ENCODE data around the gene ING5.
A peak's percentile ranks its signal among the peaks of the same experiment; 100 is the strongest.

ING5 gene

DNA sequence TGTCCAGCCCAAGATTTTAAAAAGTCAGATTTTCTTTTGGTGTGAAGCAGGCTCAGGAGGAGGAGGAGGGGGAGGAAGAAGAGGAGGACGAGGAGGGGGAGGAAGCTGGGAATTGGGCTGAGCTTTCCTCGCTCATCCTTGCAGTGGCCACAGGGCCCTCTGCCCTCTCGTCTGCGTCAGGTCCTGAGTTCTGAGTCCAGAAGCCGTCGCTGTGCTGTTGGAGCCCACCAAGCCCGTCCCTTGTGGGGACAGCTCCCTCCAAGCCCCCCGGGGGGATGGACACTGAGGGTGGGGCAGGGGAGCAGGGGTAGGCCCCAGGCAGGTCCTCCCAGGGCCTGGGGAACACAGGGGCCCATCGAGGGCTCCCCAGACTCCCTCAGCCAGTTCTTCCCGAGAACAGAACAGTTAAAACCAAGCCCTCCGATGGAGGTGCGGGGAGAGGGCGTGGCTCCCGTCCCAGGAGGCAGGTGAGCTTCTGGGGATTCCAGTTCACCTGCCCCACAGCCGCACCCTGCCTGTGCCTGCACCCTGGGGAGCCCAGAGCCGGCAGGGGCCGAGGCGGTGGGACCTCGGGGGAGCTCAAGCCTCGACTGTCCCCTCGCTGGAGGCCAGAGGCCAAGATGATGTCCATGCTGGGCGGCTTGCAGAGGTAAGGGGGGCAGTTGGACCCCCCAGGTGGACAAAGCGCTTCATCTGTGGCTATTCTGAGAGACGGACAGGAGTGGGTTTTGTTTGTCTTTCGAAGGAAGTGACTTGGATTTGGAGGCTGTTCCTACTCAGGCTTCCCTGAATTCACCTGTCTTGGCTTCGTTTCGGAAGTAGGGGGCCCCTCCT, 74.7 kb downstream of the ING5 start, which contains the start of gene GAL3ST2:
TSS of gene GAL3ST2 (plus strand) at position 487 of the 834 bp plus-strand sequence. CDS start at position 621, 134 bp downstream.
- DNase-seq (ENCODE audit: low spot score), result no peak

DNA sequence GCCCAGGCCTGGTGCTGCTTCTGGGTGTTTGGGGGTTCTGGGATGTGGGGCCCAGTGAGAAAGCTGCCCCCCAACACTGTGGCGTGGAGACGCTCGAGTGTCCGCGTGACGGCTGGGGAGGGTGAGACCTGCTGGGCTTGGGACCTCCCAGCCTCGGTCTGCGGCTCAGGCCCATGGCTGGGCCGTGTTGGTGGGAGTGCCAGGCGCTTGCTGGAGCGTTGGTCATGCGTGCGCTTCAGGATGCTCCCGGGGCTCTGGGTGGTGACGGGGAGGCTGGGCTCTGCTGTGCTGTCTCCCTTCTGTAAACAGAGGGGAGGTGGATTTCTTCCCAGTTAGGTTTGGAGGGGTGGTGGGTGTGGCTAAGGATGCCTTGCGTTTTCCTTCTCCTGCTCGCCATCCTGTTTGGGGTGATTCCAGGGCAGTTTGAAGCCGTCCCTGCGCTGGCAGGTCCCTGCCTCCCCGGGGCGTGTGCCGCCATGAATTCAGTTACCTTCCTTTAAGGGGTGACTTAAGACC, 75.4 kb downstream of the ING5 start:
- DNase-seq (ENCODE audit: low spot score), result no peak

DNA sequence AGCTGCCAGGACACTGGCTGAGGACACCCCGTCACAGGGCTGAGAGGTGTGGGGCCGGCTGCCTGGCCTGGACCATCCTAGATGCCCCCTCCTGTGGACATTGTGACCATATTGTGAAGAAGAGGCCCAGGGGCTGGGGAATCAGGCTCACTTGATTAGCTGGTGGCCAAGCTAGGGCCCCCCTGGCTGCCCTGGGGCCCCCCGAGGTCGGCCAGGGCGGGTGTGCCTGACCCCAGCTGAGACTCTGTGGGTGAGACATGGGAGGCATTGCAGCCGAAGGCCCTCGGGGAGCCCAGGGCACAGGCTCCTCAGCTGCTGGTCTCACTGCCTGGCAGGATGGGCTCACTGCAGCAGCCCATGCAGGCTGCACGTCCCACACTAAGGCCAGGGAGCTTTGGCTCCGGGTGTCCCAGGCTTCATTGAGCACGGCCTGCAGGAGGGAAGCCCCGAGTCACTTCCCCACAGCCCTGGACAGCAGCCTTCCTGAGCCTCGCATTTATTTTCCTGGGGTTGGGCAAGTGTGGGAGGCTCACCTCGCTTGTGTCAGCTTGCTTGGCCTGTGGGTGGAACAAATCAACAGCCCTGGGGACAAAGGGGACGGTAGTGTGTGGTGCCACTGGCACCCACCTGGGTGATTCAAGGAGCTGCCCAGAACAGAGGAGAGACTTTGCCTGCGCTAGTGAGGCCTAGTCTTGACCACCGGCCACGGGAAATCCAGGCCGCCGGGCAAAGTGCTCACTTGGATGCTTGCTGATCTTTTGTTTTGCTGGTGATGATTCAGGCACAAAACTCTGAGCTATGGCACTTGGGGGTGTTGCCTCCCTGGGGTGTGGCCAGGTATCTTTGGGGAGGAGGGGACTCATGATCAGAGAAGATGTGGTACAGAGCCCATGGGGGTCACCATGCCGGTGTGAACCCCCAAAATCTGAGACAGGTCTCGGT, 76.1 kb downstream of the ING5 start:
- DNase-seq (ENCODE audit: low spot score), result peak; percentile 9
